ENCODE measurements around the gene CCNI. TPM values are rescaled to one million over a fixed set of nuclear protein-coding genes. Genes with fewer than 3 reads are reported as not detected.
"Not testable (repeated sequence)": the region's sequence is repeated elsewhere in the genome, so short reads cannot be mapped to it uniquely, and the experiment has no call there.

Gene CCNI
- total RNA-seq, 4 donors from 2014 or later, result 137 to 471 (median 239) TPM

- Histone ChIP-seq H3K4me3 (no peak overlapping the region), H3K4me1 (no peaks in the 10 kb centered on the region), H3K36me3 (no peaks in the 10 kb centered on the region), H3K27ac (peak overlapping the region in 1 of 2 donors; percentile 99), H3K9me3 (no peaks in the 10 kb centered on the region), H3K27me3 (no peaks in the 10 kb centered on the region)
- intact Hi-C loops (cut with DNase I; ENCODE audit: low total_unique reads), result no loop called here
- TF ChIP-seq CTCF (IDR thresholded peaks at IDR 0.05) (no peak), POLR2A (IDR thresholded peaks at IDR 0.05) (no peak)
- no peak for DNase-seq
Measured at GRCh38 chr4:77072195-77072753, 3.5 kb downstream of the CCNI start.

- H3K27me3 ChIP-seq; intact Hi-C loops (cut with DNase I; ENCODE audit: low total_unique reads); H3K36me3 ChIP-seq; H3K27ac ChIP-seq; DNase-seq; H3K4me3 ChIP-seq; H3K9me3 ChIP-seq; H3K4me1 ChIP-seq: not testable (repeated sequence)
Measured at GRCh38 chr4:77069514-77069913, 6.3 kb downstream of the CCNI start.

GRCh38 chr4:77065382-77065781 lies 10.4 kb downstream of the CCNI start:
- intact Hi-C loops (cut with DNase I; ENCODE audit: low total_unique reads), result no loop called here
- Histone ChIP-seq H3K36me3 (no peaks in the 10 kb centered on the region), H3K4me3 (no peak overlapping the region), H3K4me1 (no peaks in the 10 kb centered on the region), H3K9me3 (no peaks in the 10 kb centered on the region), H3K27ac (no peak overlapping the region), H3K27me3 (no peaks in the 10 kb centered on the region)
- TF ChIP-seq CTCF (IDR thresholded peaks at IDR 0.05) (no peak), POLR2A (IDR thresholded peaks at IDR 0.05) (no peak)
- DNase-seq, result no peak

GRCh38 chr4:77062856-77063255 lies 12.9 kb downstream of the CCNI start:
- TF ChIP-seq POLR2A (IDR thresholded peaks at IDR 0.05) (no peak), CTCF (IDR thresholded peaks at IDR 0.05) (no peak)
- H3K36me3 ChIP-seq, result no peaks in the 10 kb centered on the region

GRCh38 chr4:77052352-77052751 lies 23.4 kb downstream of the CCNI start:
- Histone ChIP-seq H3K9me3 (no peaks in the 10 kb centered on the region), H3K27ac (peak overlapping the region in 1 of 2 donors; percentile 34), H3K4me1 (no peaks in the 10 kb centered on the region), H3K27me3 (no peaks in the 10 kb centered on the region), H3K36me3 (no peaks in the 10 kb centered on the region), H3K4me3 (no peak overlapping the region)
- TF ChIP-seq POLR2A (IDR thresholded peaks at IDR 0.05) (no peak), CTCF (IDR thresholded peaks at IDR 0.05) (peak in 3 of 4 experiments; percentile 18 to 43 (median 32))
- peak in 1 of 2 donors; percentile 28 for DNase-seq
- intact Hi-C loops (cut with DNase I; ENCODE audit: low total_unique reads), result no loop called here

More at GRCh38 chr4:77062856-77063255, 12.9 kb downstream of the CCNI start:
- Histone ChIP-seq H3K27me3 (no peaks in the 10 kb centered on the region), H3K27ac (no peak overlapping the region), H3K4me1 (peaks cover 0 to 4% of the 10 kb centered on the region in 2 donors), H3K9me3 (no peaks in the 10 kb centered on the region), H3K4me3 (no peak overlapping the region)
- DNase-seq, result no peak
- intact Hi-C loops (cut with DNase I; ENCODE audit: low total_unique reads), result no loop called here

- no peaks in the 10 kb centered on the region for H3K9me3 ChIP-seq
- intact Hi-C loops (cut with DNase I; ENCODE audit: low total_unique reads), result no loop called here
- no peaks in the 10 kb centered on the region for H3K36me3 ChIP-seq
- no peaks in the 10 kb centered on the region for H3K27me3 ChIP-seq
- no peak overlapping the region for H3K4me3 ChIP-seq
- no peak for DNase-seq
- no peaks in the 10 kb centered on the region for H3K4me1 ChIP-seq
- TF ChIP-seq POLR2A (IDR thresholded peaks at IDR 0.05), result no peak
- TF ChIP-seq CTCF (IDR thresholded peaks at IDR 0.05), result no peak
- H3K27ac ChIP-seq, result no peak overlapping the region
Measured at GRCh38 chr4:77050962-77051361, 24.8 kb downstream of the CCNI start.
